ENCODE data around the gene COX4I1.
"Not testable (repeated sequence)": the region's sequence is repeated elsewhere in the genome, so short reads cannot be mapped to it uniquely, and the experiment has no call there.

The COX4I1 gene

GRCh38 chr16:85803570-85803969, 4.1 kb downstream of the COX4I1 start:
- no peak for DNase-seq

GRCh38 chr16:85805442-85806045, 6.0 kb downstream of the COX4I1 start:
- DNase-seq, result no peak

GRCh38 chr16:85806539-85806938, 7.0 kb downstream of the COX4I1 start:
- no peak for DNase-seq

- not testable (repeated sequence) for DNase-seq
Measured at GRCh38 chr16:85807340-85807739, 7.8 kb downstream of the COX4I1 start.

GRCh38 chr16:85808104-85808503, 8.6 kb downstream of the COX4I1 start:
- not testable (repeated sequence) for DNase-seq

- DNase-seq, result no peak
Measured at GRCh38 chr16:85808926-85809325, 9.4 kb downstream of the COX4I1 start.

- no peak for DNase-seq
Measured at GRCh38 chr16:85809645-85810044, 10.2 kb downstream of the COX4I1 start.

- no peak for DNase-seq
Measured at GRCh38 chr16:85810097-85810741, 10.7 kb downstream of the COX4I1 start.

GRCh38 chr16:85810742-85811115, 11.2 kb downstream of the COX4I1 start:
- DNase-seq, result no peak

GRCh38 chr16:85812031-85812807, 12.7 kb downstream of the COX4I1 start:
- DNase-seq, result peak; percentile 7

GRCh38 chr16:85812811-85813700, 13.6 kb downstream of the COX4I1 start:
- no peak for DNase-seq

- no peak for DNase-seq
Measured at GRCh38 chr16:85816159-85816558, 16.7 kb downstream of the COX4I1 start.

- not testable (repeated sequence) for DNase-seq
Measured at GRCh38 chr16:85817195-85817594, 17.7 kb downstream of the COX4I1 start.

- DNase-seq, result peak; percentile 73
Measured at GRCh38 chr16:85819245-85819644, 19.8 kb downstream of the COX4I1 start.

- DNase-seq, result no peak
Measured at GRCh38 chr16:85819771-85820170, 20.3 kb downstream of the COX4I1 start.

- DNase-seq, result no peak
Measured at GRCh38 chr16:85820604-85821372, 21.3 kb downstream of the COX4I1 start.

- peak; percentile 71 for DNase-seq
Measured at GRCh38 chr16:85821390-85822135, 22.1 kb downstream of the COX4I1 start.

GRCh38 chr16:85822145-85822544, 22.6 kb downstream of the COX4I1 start:
- no peak for DNase-seq

- no peak for DNase-seq
Measured at GRCh38 chr16:85823328-85823920, 23.9 kb downstream of the COX4I1 start.

All from fibroblast of skin of back (primary cell).